Activated T-cell treated with anti-CD3 and anti-CD28 coated beads for 24 hours (primary cell): ENCODE data around the gene BCAT1.
"Not testable (repeated sequence)": the region's sequence is repeated elsewhere in the genome, so short reads cannot be mapped to it uniquely, and the experiment has no call there.

Experiments used
- DNase-seq: peaks from one replicate; pipeline ENCODE4 v3.0.0-alpha.2; 2020; ENCODE audit warnings: low read depth

The BCAT1 gene

DNA sequence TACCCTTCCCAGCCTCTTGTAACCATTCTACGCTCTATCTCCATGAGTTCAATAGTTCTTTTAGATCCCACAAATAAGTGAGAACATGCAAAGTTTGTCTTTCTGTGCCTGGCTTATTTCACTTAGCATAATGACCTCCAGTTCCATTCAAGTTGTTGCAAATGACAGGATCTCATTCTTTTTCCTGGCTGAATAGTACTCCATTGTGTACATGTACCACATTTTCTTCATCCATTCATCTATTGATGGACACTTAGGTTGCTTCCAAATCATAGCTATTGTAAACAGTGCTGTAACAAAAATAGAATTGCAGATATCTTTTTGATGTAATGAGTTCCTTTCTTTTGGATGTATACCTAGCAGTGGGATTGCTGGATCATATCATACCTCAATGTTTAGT is 139.6 kb downstream of the BCAT1 start:
- DNase-seq: not testable (repeated sequence)

- DNase-seq: no peak
Observed at GRCh38 chr12:24808651-24809050, 140.2 kb downstream of the BCAT1 start.

GRCh38 chr12:24806386-24806785 is 142.5 kb downstream of the BCAT1 start:
- no peak for DNase-seq

GRCh38 chr12:24803430-24804245 is 145.3 kb downstream of the BCAT1 start:
- no peak for DNase-seq

DNA sequence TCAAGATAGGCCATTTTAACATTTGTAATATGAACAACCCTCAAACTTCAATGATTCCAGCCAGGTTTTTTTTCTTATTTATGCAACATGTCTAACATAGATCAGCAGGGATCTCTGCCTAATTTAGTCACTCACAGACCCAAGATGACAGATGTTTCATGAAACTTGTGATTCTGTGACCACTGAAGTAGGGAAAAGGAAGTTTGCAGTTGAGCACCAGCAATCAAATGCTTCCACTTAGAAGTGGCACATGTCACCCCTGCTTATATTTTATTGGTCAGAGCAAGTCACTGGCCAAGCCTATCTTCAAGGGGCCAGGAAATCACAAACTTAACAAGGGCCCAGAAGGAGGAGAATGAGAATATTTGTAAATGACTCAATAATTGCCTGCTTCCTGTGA is 150.6 kb downstream of the BCAT1 start:
- no peak for DNase-seq

GRCh38 chr12:24797901-24798300 is 151.0 kb downstream of the BCAT1 start:
- DNase-seq: no peak

DNA sequence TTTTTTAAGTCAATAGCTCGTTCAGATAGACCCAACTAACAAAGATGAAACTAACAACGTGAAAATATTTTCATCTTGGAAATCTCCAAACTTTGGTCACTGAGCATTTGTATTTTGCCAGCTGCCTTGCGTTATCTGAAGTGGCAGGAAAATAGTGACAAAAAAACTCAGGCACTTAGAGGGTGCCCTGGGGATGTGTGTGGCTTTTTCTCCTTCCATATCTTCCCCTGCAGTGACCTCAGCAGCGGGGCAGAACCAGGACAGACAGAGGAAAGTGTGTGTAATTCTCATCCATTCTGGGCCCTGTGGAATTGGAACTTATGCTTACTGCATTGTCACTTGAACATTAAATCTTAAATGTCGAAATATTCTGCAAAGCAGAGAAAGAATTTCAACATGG is 152.0 kb downstream of the BCAT1 start:
- no peak for DNase-seq

DNA sequence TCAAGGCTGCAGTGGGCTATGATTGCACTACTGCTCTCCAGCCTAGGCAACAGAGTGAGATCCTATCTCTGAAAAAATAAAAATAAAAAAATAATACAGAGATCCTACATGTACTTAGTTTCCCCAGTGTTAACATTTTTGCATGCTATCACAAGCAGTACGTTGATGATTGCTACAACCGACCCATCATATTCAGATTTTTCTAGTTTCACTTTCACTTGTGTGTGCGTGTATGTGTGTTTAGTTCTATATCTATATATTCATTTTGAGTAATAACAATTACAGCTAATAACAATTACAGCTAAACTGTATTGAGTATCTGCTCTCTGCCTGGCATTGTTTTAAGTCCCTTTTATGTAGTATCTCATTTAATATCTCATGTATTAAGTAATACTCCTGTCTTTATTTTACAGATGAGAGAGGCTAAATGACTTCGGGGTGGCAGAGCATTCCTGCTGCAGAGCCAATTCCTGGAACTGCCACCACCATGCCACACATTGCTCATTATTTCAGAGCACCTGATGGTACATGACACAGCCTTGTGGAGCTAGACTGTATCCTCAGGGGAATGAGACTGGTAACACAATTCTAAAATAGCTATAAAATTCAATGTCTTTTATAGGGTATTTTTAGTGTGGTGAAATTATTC is 153.1 kb downstream of the BCAT1 start:
- DNase-seq: no peak

DNA sequence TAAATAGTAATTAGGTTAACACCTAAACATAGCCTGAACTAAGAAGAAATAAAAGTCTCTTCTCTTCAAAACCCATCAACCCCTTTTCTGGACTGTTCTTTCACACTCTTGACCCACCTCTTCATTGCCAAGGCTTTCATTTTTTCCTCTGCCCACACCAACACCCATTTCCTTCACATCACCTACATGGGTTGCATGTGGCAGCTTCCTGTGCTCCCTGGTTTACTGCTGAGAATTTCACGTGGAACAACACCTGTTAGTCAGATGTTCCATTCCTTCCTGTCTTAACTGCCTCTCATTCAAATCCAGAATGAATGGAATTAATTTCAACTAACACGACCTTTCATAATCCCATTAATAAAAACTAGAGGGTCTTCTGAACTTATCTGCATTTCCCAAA is 157.3 kb downstream of the BCAT1 start:
- DNase-seq: no peak

- no peak for DNase-seq
Observed at GRCh38 chr12:24788886-24789285, 160.0 kb downstream of the BCAT1 start.

- no peak for DNase-seq
Observed at GRCh38 chr12:24780697-24781368, 168.1 kb downstream of the BCAT1 start.

DNA sequence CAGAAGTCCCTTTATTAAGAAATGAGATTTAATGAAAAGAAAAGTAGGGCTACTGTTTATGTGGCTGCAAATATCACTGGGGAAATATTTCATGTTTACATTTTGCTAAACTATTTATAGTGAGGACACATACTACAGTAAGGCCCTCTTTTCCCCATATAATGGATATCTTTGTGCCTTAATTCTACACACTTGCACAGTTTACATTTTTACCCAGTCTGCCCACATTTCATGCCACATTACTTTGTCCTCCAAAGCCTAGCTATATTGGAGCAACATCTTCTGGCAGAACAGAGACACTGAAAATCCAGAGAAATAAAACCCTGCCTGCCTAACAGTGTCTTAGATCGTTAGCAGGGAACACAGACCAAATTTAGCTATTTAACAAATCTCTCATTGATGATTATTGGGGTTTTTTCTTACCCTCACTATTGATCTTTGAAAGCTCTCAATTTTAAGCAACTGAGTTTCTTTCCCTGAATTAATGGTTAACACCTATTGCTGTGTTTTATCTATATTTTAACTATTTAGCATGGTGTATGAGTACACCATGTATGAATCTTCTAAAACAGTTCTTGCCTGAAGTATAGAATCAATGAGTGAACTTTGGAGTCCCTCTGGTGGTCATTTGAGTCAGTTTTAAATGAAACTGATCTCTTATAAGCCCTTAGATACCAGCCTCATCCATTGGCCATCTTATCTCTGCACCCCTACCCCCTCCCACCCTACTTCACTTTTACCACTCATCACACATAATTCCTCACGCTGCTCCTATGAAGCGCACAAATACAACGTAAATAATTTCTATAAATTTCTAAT is 170.2 kb downstream of the BCAT1 start:
- DNase-seq: no peak

GRCh38 chr12:24777359-24777758 is 171.5 kb downstream of the BCAT1 start:
- no peak for DNase-seq

DNA sequence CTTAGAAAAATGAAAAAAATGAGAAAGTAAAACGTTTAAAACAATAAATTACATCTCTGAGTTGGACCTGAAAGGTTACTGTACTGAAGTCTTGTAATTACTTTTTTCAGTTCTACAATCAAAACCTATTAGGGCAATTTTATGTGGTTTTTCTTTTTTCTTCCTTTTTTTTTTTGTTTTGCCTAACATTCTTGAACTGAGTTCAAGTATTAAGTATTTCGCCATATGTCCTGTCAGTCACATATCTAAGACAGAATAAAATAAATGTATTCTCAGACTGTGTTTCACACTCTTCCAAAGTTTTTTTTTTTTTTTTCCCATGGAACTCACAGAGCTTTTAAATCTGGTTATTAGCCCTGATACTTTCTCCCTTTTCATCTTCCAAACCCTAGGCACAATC is 172.0 kb downstream of the BCAT1 start:
- no peak for DNase-seq

GRCh38 chr12:24775073-24775472 is 173.8 kb downstream of the BCAT1 start:
- no peak for DNase-seq

GRCh38 chr12:24773996-24774395 is 174.9 kb downstream of the BCAT1 start:
- DNase-seq: no peak

DNA sequence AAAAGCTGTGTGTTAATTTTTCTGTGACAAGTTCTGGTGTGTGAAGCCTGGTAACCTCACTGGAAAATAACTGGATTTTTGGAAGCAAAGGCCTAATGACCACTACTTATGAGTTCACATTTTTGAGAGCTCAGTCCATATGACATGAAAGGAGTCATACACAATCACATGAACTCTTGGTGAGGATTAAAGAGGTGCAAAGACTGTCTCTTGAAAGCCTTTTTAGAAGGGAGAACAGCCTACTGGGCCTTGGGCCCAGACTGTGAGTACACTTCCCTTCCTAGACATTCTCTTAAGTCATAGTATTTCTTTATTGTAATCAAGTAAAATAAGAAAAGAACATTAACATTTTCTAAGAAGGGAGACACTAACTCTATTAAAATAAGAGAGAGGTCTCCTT is 176.1 kb downstream of the BCAT1 start:
- no peak for DNase-seq

GRCh38 chr12:24770821-24771220 is 178.1 kb downstream of the BCAT1 start:
- no peak for DNase-seq

- no peak for DNase-seq
Observed at GRCh38 chr12:24770334-24770733, 178.6 kb downstream of the BCAT1 start.

- no peak for DNase-seq
Observed at GRCh38 chr12:24769682-24770081, 179.2 kb downstream of the BCAT1 start.

DNA sequence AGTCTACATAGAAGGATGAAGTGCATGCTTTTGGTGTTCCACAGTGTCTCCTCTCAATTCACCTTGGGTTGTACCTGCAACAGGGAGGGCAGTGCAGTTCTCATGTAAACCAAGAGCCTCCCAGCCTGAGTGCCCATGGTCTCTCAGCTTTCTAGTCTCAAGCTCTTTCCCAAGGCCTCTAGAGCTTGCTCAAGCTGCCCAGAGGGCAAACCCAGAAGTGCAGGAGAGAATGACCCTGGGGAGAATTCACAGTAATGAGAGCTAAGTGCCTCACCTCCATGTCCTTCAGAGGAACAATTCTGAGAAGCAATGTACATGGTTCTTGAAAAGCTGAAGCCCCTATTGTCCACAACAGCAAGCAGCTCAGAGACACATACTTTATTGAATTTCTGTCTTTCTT is 180.5 kb downstream of the BCAT1 start:
- DNase-seq: no peak

DNA sequence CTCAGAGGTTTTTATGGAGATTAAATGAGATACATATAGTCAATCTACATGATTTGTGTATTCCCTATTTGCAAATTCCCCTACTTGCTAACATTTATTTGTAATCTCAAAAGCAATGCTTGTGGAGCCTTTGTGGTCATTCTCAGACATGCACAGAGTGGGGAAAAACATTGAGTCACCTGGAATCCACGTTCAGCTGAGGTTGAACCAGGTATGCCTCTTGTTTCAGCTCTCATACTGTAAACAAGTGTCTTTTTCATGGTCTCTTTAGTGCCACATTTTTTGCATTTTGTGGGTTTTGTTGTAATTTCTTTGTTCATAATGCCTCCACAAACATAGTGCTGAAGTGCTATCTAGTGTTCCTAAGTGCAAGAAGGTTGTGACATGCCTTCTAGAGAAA is 181.9 kb downstream of the BCAT1 start:
- no peak for DNase-seq
